ENCODE measurements around the gene ELAVL3.

Gene ELAVL3

DNA sequence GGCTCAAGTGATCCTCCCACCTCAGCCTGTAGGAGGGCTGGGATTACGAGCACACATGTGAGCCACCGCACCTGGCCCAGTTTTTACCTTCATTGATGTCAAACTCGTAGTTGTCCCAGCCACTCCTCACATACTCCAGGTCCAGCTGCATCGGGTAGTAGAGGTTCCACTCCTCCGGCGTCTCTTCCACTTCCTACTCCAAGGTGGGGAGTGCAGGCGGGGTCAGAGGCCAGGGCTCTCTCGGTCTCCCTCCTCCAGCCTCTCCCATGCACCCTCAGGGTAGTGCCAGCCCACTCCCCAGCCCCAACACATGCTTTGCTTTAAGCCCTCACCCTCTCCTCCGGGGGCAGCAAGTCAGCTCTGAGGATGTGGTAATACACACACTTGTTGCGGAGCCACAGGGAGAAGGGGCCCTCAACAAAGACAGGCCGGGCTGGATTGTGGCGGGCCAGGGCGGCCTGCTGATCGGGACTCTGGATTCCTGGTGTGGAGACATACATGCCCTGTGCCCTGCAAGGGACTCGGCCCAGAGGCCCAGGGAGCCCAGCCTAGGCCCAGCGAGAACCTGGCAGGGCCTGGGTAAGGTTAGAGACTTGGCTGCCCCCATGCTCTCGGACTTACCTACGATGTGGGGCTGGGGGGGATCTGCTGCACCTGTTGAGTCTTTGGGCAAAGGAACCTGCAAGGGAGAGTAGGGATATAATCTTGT is 26.7 kb upstream of the ELAVL3 start:
- no peak for DNase-seq (ENCODE audit: low spot score)

GRCh38 chr19:11506967-11507366 is 26.1 kb upstream of the ELAVL3 start:
- no peak for TF ChIP-seq CTCF (IDR thresholded peaks at IDR 0.05; ENCODE audit: borderline replicate concordance, control extremely low read depth, extremely low read depth, insufficient read depth, missing control alignments)
- in situ Hi-C loops (cut with MboI; ENCODE audit: low sequenced_read_pairs, unreplicated experiment): no loop called here

More for the DNA sequence above, 26.7 kb upstream of the ELAVL3 start:
- in situ Hi-C loops (cut with MboI; ENCODE audit: low sequenced_read_pairs, unreplicated experiment): no loop called here
- no peak for TF ChIP-seq CTCF (IDR thresholded peaks at IDR 0.05; ENCODE audit: borderline replicate concordance, control extremely low read depth, extremely low read depth, insufficient read depth, missing control alignments)

DNA sequence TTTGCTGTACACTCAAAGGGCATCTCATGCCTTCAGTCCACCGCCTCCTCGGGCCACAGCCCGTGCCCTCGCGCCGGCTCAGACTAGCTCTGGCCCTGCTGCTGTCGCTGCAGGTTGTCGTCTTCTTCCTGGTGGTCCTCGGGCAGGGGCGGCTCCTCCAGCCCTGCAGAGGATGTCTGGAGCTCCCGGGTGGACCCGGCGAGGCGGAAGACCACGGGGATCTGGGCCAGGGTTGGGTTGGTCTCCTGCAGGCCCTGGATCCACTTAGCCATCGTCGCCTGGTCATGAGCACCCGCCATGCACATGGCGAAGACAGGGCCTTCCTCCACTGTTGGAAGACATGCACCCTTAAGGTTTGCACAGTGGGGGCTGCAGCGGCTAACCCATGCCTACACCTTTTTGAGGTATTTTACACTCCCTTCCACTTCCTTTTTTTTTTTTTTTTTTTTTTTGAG is 25.3 kb upstream of the ELAVL3 start:
- in situ Hi-C loops (cut with MboI; ENCODE audit: low sequenced_read_pairs, unreplicated experiment): no loop called here
- DNase-seq (ENCODE audit: low spot score): no peak
- no peak for TF ChIP-seq CTCF (IDR thresholded peaks at IDR 0.05; ENCODE audit: borderline replicate concordance, control extremely low read depth, extremely low read depth, insufficient read depth, missing control alignments)

More at GRCh38 chr19:11506967-11507366, 26.1 kb upstream of the ELAVL3 start:
- no peak for DNase-seq (ENCODE audit: low spot score)

GRCh38 chr19:11505504-11506100 is 24.8 kb upstream of the ELAVL3 start, which contains the start of gene ZNF653:
Gene ZNF653 (minus strand): TSS chr19:11505839. CDS start chr19:11505786, 53 bp downstream.
- in situ Hi-C loops (cut with MboI; ENCODE audit: low sequenced_read_pairs, unreplicated experiment): no loop called here
- DNase-seq (ENCODE audit: low spot score): peak; percentile 98
- no peak for TF ChIP-seq CTCF (IDR thresholded peaks at IDR 0.05; ENCODE audit: borderline replicate concordance, control extremely low read depth, extremely low read depth, insufficient read depth, missing control alignments)

GRCh38 chr19:11505032-11505503 is 24.2 kb upstream of the ELAVL3 start:
- DNase-seq (ENCODE audit: low spot score): peak; percentile 99
- in situ Hi-C loops (cut with MboI; ENCODE audit: low sequenced_read_pairs, unreplicated experiment): no loop called here

More at GRCh38 chr19:11505032-11505503, 24.2 kb upstream of the ELAVL3 start:
- TF ChIP-seq CTCF (IDR thresholded peaks at IDR 0.05; ENCODE audit: borderline replicate concordance, control extremely low read depth, extremely low read depth, insufficient read depth, missing control alignments): no peak

Measured in GM13976 (cell line).